ENCODE measurements around the gene TCF3.

The TCF3 gene

GRCh38 chr19:1591421-1592023 is 60.9 kb downstream of the TCF3 start:
- Histone ChIP-seq H3K9me3 (ENCODE audit: control insufficient read depth, low read length) (no peaks in the 10 kb centered on the region), H2AK5ac (ENCODE audit: low read length, severe bottlenecking) (peak overlapping the region; percentile 76), H3K4ac (ENCODE audit: low read depth in 1 of 2, low read length in 2 of 2) (peak overlapping the region; percentile 87 to 98), H2BK12ac (ENCODE audit: low read length in 2 of 2) (no peak overlapping the region), H3K4me2 (ENCODE audit: low read length, poor library complexity, severe bottlenecking) (peak overlapping the region; percentile 85), H2BK15ac (ENCODE audit: low read depth, poor library complexity, severe bottlenecking) (peak overlapping the region; percentile 80), H4K8ac (ENCODE audit: low read length) (peak overlapping the region; percentile 99), H3K27ac (ENCODE audit: low read length, poor library complexity, severe bottlenecking) (peak overlapping the region; percentile 82), H2BK5ac (ENCODE audit: low read depth, low read length, poor library complexity, severe bottlenecking) (no peak overlapping the region), H4K91ac (ENCODE audit: low read length) (peak overlapping the region; percentile 90), H3K36me3 (ENCODE audit: control insufficient read depth in 1 of 2, insufficient read depth in 2 of 2, low read depth in 1 of 2, low read length in 2 of 2) (peaks cover 14 to 17% of the 10 kb centered on the region in 2 experiments), H3K79me1 (replicated peaks; ENCODE audit: low read length, poor library complexity, severe bottlenecking) (no peaks in the 10 kb centered on the region), H2AFZ (ENCODE audit: low read depth, low read length) (peak overlapping the region; percentile 36), H2BK120ac (ENCODE audit: low read depth, low read length) (peak overlapping the region; percentile 94), H3K4me1 (ENCODE audit: control insufficient read depth, insufficient read depth, low read depth, low read length) (peaks cover 21% of the 10 kb centered on the region), H3K4me3 (ENCODE audit: insufficient read depth in 1 of 2, low read depth in 1 of 2, low read length in 2 of 2) (peak overlapping the region; percentile 83 to 92), H3K27me3 (ENCODE audit: control insufficient read depth in 1 of 2, insufficient read depth in 1 of 2, low read length in 2 of 2) (no peaks in the 10 kb centered on the region), H3K14ac (ENCODE audit: low read length in 2 of 2) (peak overlapping the region; percentile 93 to 97), H3K9ac (ENCODE audit: low read length) (peak overlapping the region; percentile 97), H3K23ac (ENCODE audit: low read length in 2 of 2) (peak overlapping the region in 1 of 2 experiments; percentile 57), H3K18ac (ENCODE audit: low read depth in 1 of 2, low read length in 2 of 2) (peak overlapping the region; percentile 92 to 100)
- 7% methylated on average over 31 of the region's 31 CpGs for WGBS
- peak; percentile 32 for DNase-seq

- Histone ChIP-seq H3K14ac (ENCODE audit: low read length in 2 of 2) (no peak overlapping the region), H2BK5ac (ENCODE audit: low read depth, low read length, poor library complexity, severe bottlenecking) (no peak overlapping the region), H3K9me3 (ENCODE audit: control insufficient read depth, low read length) (no peaks in the 10 kb centered on the region), H2AFZ (ENCODE audit: low read depth, low read length) (no peak overlapping the region), H2AK5ac (ENCODE audit: low read length, severe bottlenecking) (no peak overlapping the region), H3K27me3 (ENCODE audit: control insufficient read depth in 1 of 2, insufficient read depth in 1 of 2, low read length in 2 of 2) (no peaks in the 10 kb centered on the region), H4K91ac (ENCODE audit: low read length) (peak overlapping the region; percentile 11), H3K4me3 (ENCODE audit: insufficient read depth in 1 of 2, low read depth in 1 of 2, low read length in 2 of 2) (peak overlapping the region; percentile 83 to 92), H3K4me1 (ENCODE audit: control insufficient read depth, insufficient read depth, low read depth, low read length) (peaks cover 21% of the 10 kb centered on the region), H3K23ac (ENCODE audit: low read length in 2 of 2) (no peak overlapping the region), H3K18ac (ENCODE audit: low read depth in 1 of 2, low read length in 2 of 2) (no peak overlapping the region), H2BK120ac (ENCODE audit: low read depth, low read length) (no peak overlapping the region), H3K9ac (ENCODE audit: low read length) (peak overlapping the region; percentile 97), H2BK12ac (ENCODE audit: low read length in 2 of 2) (peak overlapping the region in 1 of 2 experiments; percentile 29), H3K4me2 (ENCODE audit: low read length, poor library complexity, severe bottlenecking) (peak overlapping the region; percentile 85), H3K4ac (ENCODE audit: low read depth in 1 of 2, low read length in 2 of 2) (peak overlapping the region; percentile 24 to 57), H4K8ac (ENCODE audit: low read length) (no peak overlapping the region), H3K79me1 (replicated peaks; ENCODE audit: low read length, poor library complexity, severe bottlenecking) (no peaks in the 10 kb centered on the region), H2BK15ac (ENCODE audit: low read depth, poor library complexity, severe bottlenecking) (no peak overlapping the region), H3K27ac (ENCODE audit: low read length, poor library complexity, severe bottlenecking) (peak overlapping the region; percentile 40), H3K36me3 (ENCODE audit: control insufficient read depth in 1 of 2, insufficient read depth in 2 of 2, low read depth in 1 of 2, low read length in 2 of 2) (peaks cover 13 to 18% of the 10 kb centered on the region in 2 experiments)
- WGBS = 22% methylated on average over 10 of the region's 10 CpGs
- DNase-seq = peak; percentile 40
These were observed 61.6 kb downstream of the TCF3 start for GRCh38 chr19:1590641-1591397.

GRCh38 chr19:1587872-1588271 is 64.5 kb downstream of the TCF3 start:
- peaks cover 18% of the 10 kb centered on the region for H3K4me1 ChIP-seq (ENCODE audit: control insufficient read depth, insufficient read depth, low read depth, low read length)
- no peak overlapping the region for H3K27ac ChIP-seq (ENCODE audit: low read length, poor library complexity, severe bottlenecking)
- no peak overlapping the region for H3K9ac ChIP-seq (ENCODE audit: low read length)
- peaks cover 15% of the 10 kb centered on the region for H3K79me1 ChIP-seq (replicated peaks; ENCODE audit: low read length, poor library complexity, severe bottlenecking)
- no peak overlapping the region for H3K4ac ChIP-seq (ENCODE audit: low read depth in 1 of 2, low read length in 2 of 2)
- no peak overlapping the region for H3K18ac ChIP-seq (ENCODE audit: low read depth in 1 of 2, low read length in 2 of 2)
- H2AK5ac ChIP-seq (ENCODE audit: low read length, severe bottlenecking) = no peak overlapping the region
- H2BK120ac ChIP-seq (ENCODE audit: low read depth, low read length) = no peak overlapping the region
- H2BK15ac ChIP-seq (ENCODE audit: low read depth, poor library complexity, severe bottlenecking) = no peak overlapping the region
- no peak overlapping the region for H3K4me2 ChIP-seq (ENCODE audit: low read length, poor library complexity, severe bottlenecking)
- no peak overlapping the region for H2BK12ac ChIP-seq (ENCODE audit: low read length in 2 of 2)
- WGBS = 88% methylated on average over 9 of the region's 9 CpGs
- H3K4me3 ChIP-seq (ENCODE audit: insufficient read depth in 1 of 2, low read depth in 1 of 2, low read length in 2 of 2) = no peak overlapping the region
- no peak for DNase-seq
- no peak overlapping the region for H2AFZ ChIP-seq (ENCODE audit: low read depth, low read length)
- H2BK5ac ChIP-seq (ENCODE audit: low read depth, low read length, poor library complexity, severe bottlenecking) = no peak overlapping the region
- H3K9me3 ChIP-seq (ENCODE audit: control insufficient read depth, low read length) = no peaks in the 10 kb centered on the region
- H3K27me3 ChIP-seq (ENCODE audit: control insufficient read depth in 1 of 2, insufficient read depth in 1 of 2, low read length in 2 of 2) = no peaks in the 10 kb centered on the region
- H4K8ac ChIP-seq (ENCODE audit: low read length) = peak overlapping the region; percentile 20
- H3K23ac ChIP-seq (ENCODE audit: low read length in 2 of 2) = no peak overlapping the region
- no peak overlapping the region for H4K91ac ChIP-seq (ENCODE audit: low read length)
- H3K36me3 ChIP-seq (ENCODE audit: control insufficient read depth in 1 of 2, insufficient read depth in 2 of 2, low read depth in 1 of 2, low read length in 2 of 2) = peaks cover 14 to 29% of the 10 kb centered on the region in 2 experiments
- no peak overlapping the region for H3K14ac ChIP-seq (ENCODE audit: low read length in 2 of 2)

GRCh38 chr19:1585243-1585580 is 67.2 kb downstream of the TCF3 start:
- H3K18ac ChIP-seq (ENCODE audit: low read depth in 1 of 2, low read length in 2 of 2) = no peak overlapping the region

More at GRCh38 chr19:1585243-1585580, 67.2 kb downstream of the TCF3 start:
- Histone ChIP-seq H2AFZ (ENCODE audit: low read depth, low read length) (no peak overlapping the region), H2BK15ac (ENCODE audit: low read depth, poor library complexity, severe bottlenecking) (no peak overlapping the region), H3K4me1 (ENCODE audit: control insufficient read depth, insufficient read depth, low read depth, low read length) (peaks cover 9% of the 10 kb centered on the region), H2BK12ac (ENCODE audit: low read length in 2 of 2) (no peak overlapping the region), H4K91ac (ENCODE audit: low read length) (no peak overlapping the region), H3K14ac (ENCODE audit: low read length in 2 of 2) (no peak overlapping the region), H3K23ac (ENCODE audit: low read length in 2 of 2) (no peak overlapping the region), H3K79me1 (replicated peaks; ENCODE audit: low read length, poor library complexity, severe bottlenecking) (peaks cover 37% of the 10 kb centered on the region), H3K9ac (ENCODE audit: low read length) (no peak overlapping the region), H3K4me3 (ENCODE audit: insufficient read depth in 1 of 2, low read depth in 1 of 2, low read length in 2 of 2) (no peak overlapping the region), H4K8ac (ENCODE audit: low read length) (no peak overlapping the region), H2BK120ac (ENCODE audit: low read depth, low read length) (no peak overlapping the region), H3K4ac (ENCODE audit: low read depth in 1 of 2, low read length in 2 of 2) (no peak overlapping the region), H3K9me3 (ENCODE audit: control insufficient read depth, low read length) (no peaks in the 10 kb centered on the region), H2BK5ac (ENCODE audit: low read depth, low read length, poor library complexity, severe bottlenecking) (no peak overlapping the region), H2AK5ac (ENCODE audit: low read length, severe bottlenecking) (no peak overlapping the region), H3K36me3 (ENCODE audit: control insufficient read depth in 1 of 2, insufficient read depth in 2 of 2, low read depth in 1 of 2, low read length in 2 of 2) (peaks cover 37 to 54% of the 10 kb centered on the region in 2 experiments), H3K4me2 (ENCODE audit: low read length, poor library complexity, severe bottlenecking) (no peak overlapping the region), H3K27ac (ENCODE audit: low read length, poor library complexity, severe bottlenecking) (no peak overlapping the region), H3K27me3 (ENCODE audit: control insufficient read depth in 1 of 2, insufficient read depth in 1 of 2, low read length in 2 of 2) (no peaks in the 10 kb centered on the region)
- no peak for DNase-seq
- over 99% methylated on average over 12 of the region's 13 CpGs for WGBS

Data from mesenchymal stem cell (in vitro differentiated cells and primary cell).